HG03575 (cell line): ENCODE data around the gene DLX5.
"Not testable (repeated sequence)": the region's sequence is repeated elsewhere in the genome, so short reads cannot be mapped to it uniquely, and the experiment has no call there.

Experiments used
- ATAC-seq: cut with Tn5 transposase; IDR thresholded peaks from one replicate; pipeline ENCODE4 v1.9.1; 2021; ENCODE audit not compliant: unreplicated experiment, insufficient number of reproducible peaks, low FRiP score; ENCODE audit errors: extremely low read depth

DLX5 gene

DNA sequence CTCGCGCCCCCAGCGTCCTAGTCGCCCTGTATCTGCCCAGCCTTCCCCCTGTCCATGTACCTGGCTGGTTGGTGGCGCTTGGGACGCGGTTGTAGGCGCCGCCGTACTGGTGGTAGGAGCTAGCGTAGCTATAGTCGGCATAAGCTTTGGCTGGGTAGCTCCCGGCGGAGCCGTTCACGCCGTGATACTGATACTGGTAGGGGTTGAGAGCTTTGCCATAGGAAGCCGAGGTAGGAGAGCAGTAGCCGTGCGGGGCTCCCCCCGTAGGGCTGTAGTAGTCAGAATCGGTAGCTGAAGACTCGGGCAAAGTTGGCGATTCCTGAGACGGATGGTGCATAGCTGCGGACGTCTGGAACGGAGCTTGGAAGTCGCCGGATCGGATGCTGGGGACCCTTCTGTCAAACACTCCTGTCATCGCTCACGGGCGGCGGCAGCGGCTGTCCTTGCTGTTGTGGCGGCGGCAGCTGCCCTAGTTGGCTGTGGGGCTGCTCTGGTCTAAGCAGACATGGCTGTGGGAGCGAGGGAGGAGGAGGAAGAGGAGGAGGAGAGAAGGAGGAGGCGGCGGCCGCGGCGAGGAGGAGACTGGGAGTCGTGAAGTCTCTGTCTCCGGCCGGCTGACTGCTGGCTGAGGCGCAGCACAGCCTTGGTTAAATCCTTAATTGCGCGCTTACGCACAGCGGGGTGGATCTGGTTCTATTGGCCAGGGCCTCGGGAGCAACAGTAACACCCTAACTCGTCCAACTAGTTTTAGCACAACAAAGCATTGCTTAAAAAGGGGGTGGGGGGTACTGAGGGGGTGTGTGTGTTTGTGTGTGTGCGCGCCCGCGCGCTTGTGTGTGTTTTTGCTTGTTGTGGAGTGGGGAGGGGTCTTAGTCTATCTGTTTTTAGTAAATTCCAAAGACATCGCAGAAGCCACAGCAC is at the start of gene DLX5:
TSS of gene DLX5 (minus strand) at position 623 of the 921 bp plus-strand sequence. CDS start at position 415, 208 bp downstream.
- ATAC-seq, result no peak

DNA sequence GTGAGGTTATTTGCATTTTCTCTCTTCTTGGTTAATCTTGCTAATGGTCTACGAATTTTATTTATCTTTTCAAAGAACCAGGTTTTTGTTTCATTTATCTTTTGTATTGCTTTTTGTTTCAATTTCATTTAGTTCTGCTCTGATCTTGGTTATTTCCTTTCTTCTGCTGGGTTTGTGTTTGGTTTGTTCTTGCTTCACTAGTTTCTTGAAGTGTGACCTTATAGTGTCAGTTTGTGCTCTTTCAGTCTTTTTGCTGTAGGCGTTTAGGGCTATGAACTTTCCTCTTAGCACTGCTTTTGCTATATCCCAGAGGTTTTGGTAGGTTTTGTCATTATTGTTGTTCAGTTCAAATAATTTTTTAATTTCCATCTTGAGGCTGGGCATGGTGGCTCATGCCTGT is 47.4 kb upstream of the DLX5 start:
- not testable (repeated sequence) for ATAC-seq

DNA sequence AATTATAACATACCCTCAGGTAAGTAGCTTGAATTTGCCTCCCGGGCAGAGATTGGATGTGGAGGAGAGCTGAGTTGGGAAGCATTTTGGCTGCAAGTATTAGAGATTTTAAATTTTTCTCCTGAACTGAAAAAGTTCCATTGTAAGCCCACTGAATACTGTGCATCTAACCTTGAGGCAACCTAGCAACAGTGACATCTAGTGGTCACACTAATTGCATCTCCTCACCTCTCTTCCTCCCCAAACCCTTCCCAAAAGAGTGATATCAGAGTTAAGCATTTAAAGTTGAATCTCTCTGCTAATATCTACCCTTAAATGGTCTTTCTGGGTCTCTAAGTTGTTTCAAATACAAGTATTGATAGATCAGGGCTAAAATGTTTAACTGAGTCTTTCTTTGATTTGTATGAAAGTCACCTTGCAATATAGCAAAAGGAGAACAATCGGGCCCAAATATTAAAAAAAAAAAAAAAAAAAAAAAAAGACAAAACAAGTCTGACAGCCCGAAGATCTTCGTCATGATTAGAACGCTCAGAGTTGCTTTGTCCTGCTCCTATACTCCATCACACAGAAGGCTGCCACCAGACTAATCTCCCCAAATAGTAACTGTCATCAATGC is 40.4 kb upstream of the DLX5 start:
- no peak for ATAC-seq

DNA sequence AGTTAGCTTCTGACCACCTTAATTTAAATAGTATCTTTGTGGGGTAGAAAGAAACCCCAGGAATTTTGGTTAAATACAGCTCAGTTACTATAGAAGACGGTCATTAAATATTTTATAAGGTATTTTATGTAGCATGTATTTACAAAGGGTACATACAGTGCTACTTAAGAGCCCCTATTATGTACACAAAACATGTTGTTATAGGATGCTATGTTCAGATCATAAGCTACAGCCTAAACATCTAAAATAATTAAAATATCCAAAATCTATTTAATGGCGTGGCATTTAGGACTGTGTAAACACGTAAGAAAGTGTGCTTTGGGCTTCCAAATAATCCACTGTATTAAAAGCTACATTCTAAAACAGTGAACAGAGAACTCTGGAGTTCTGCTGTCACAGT is 39.4 kb upstream of the DLX5 start:
- no peak for ATAC-seq

DNA sequence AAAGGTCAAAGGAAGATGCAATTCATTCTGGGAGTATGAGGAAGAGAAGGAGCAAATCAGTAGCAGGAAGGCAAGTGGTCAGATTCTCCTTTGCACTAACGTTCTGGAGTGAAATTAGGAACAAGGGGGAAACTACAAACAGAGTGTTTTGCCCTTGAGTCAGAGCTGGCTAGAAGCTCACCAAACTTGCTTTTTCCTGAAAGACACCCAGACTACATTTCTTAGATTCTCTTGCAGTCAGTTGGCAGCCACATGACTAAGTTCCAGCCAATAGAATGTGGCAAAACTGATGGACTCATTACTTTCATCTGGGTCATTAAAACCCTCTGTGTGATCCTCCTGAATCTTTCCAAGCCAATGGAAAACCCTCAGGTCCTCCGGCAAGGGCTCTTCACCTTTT is 18.6 kb upstream of the DLX5 start:
- ATAC-seq, result no peak

DNA sequence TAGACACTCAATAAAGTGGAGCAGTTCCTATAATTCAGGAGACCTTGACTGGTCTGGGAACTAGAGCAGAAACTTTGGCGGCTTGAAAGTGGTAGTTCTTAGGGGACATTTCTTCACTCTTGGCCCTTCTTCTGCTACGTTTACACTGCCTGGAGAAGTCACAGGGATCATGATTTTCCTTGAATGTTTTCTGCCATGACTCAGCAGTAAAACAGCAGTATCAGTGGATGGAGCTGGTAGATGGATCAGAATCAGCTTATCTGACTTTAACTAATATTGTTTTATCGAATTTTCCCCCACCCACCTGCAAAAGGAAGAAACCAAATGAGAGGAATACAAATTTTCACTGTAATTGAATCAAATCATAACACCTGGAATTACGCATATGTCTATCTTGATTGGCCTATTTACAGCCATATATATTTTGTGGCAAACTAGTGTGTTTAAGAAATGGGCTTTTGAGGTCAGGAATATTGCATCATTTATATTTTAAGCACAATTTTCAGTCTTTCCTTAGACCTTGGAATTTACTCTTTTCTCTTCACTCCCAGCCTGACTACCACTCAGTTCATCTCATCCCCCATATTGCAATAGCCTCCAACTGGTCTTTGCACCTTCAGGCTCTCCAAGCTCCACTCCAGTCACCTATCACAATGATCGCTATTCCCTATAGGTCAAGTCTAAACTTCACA is 14.9 kb upstream of the DLX5 start:
- no peak for ATAC-seq

DNA sequence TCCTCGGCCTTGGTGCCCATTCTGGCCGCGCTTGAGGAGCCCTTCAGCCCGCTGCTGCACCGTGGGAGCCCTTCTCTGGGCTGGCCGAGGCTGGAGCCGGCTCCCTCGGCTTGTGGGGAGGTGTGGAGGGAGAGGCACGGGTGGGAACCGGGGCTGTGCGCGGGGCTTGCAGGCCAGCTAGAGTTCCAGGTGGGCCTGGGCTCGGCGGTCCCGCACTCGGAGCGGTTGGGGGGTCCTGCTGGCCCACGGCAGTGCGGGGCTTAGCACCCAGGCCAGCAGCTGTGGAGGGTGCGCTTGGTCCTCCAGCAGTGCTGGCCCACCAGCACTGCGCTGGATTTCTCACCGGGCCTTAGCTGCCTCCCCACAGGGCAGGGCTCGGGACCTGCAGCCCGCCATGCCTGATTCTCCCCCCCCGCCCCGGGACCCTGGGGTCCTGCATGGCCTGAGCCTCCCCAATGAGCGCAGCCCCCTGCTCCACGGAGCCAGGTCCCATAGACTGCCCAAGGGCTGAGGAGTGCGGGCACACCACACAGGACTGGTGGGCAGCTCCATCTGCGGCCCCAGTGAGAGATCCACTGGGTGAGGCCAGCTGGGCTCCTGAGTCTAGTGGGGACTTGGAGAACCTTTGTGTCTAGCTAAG is 9.7 kb upstream of the DLX5 start:
- not testable (repeated sequence) for ATAC-seq

DNA sequence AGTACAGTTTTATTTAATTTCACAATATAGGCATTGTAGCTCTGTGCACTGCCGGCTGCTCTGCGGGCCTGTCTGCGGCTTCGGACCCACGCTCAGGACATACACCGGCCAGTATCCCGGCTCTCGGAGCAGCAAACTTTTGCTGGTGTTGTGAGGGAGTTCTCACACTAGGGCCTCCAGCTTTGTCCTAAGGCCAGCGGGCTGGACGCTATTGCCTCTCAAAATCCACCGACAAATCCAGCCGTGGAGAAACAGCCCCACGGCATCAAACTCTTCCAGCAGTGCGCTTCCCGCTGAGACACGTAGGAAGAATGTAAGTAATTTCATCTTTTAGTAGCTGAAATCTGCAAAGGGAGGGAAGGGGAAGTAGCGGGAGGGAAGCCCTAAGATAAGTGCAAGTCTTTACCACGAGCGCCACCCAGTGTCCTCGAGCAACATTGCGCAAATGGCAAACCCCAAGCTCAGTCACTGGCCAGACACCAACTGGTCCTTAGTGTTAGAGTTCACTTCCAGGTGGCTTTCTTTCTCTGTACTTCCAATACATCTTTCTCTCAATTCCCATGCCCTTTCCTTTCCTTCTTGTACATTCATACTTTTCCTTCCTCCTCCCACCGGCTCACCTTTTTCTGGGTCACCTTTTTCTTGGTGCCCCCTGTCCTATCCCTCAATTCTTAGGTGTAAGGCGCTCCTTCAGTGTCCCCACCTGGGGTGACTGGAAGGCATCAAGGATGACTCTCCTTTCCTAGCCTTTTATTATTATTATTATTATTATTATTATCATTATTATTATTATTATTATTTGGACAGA is 3.0 kb upstream of the DLX5 start:
- no peak for ATAC-seq

DNA sequence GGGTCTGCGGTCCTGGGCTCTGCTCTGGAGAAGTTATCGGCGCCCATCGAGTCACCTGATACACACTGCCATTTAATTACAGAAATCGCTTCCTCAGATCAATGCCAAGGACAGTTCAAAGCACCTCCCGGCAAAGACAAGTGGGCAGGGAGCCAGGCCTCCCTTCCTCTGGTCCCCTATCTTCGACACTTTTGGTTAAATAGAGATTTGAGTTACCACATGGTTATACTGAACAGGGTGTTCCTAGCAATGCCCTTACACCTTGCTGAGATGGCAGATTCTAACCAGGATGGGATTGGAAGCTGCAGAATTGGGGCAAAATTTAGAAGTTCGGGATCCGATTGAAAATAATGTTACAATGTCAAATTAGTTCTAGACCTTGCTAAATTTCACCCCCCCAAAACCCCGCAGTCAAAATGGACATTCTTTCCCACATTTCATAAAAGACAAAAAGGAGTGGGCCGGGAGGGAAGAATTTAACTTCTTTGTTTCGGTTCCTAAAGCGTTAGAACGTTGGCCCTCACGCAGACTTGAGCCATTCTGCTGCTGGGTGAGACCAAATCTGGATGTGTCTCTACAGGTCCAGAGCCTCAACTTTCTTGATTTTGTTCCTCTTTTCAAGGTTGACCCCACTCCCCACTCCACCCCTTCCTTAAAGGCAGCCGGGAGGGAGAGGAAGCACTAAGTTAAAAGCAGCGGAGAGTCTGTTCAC is 2.2 kb upstream of the DLX5 start:
- no peak for ATAC-seq

DNA sequence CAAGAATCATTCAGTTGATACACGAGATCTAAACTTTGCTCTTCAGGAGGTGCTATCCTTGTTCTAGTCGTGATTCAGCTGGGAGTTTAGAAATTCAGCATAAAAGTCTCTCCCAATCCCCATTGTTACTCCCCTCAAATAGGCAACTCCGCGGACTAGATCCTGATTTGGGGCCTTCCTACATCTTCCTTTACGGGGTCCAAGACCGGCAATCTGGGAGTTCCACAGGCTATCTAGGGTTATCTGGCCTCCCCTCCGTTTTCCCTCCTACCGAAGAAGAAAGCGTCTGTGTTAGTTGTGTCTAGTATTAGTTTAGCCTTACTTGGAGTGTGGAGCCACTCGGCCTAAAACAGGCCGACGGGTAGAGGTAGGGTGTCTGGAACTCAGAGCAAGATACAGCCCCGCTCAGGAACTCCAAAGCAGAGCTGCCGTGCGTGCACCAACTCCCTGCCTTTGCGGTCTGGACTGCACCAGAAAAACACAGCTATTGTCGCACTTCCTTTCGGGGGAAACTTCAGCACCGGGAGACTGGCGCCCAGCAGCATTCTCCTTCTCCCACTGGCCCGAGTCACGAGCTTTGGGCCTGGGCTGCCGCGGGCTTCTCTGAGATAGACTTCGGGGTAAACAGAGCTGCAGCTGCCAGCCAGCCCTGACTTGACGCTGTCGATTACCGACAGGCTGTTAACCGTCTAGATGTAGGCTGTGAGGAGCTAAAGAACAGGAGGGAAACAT is 1.5 kb upstream of the DLX5 start:
- ATAC-seq, result no peak

DNA sequence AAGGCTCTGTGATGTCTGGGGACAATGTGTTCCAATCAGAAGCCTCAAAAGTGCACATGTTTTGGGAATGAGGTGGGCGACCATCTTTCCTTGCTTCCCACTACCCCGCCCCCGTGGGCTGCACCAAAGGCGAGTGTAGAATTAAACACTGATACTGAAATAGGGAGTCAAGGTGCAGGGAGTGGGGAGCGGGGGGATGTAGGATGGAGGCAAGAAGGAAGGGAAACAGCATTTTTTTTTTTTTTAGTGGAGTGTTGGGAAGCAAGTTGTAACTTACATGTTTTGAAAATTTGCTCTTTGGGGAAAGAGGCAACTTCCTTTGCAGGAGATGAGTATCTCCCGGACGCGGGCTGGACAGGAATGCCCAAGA is 484 bp upstream of the DLX5 start:
- ATAC-seq, result no peak

DNA sequence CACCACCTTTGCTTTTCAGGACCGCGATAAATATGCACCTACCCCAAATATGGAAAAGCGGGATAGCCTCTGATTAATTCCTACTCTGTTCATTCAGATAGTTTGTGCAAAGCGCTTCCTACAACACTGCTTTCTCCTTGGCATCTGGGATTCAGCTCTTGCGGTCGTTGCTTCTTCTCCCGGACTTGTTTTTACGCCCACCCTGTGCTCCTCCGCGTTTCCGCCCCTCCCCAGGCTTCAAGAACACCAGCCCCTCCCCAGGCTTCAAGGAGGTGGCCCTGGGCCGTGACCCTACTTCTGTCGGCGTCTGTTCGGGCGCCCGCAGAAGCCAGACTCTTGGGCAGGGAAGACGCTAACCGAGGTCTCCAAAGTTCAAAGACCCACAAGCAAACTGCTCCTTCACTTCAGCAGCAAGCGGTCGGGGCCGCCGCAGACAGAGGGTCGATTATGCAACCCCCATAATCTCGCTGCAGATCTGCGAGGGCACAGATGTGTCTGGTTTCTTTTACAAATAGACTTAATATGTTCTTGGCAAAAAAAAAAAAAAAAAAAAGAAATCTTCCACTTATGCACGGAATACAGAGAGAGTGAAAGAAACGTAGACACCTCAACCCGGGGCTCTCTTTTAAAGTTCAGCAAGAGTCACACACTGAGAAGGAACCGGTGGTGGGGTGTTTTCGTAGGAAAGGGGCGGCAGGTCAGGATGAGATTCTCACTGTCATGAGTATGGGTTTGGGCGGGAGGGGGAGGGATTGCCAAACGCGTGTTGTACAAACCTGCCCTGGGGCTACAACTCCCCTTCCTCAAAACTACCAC is 1.9 kb downstream of the DLX5 start:
- no peak for ATAC-seq

DNA sequence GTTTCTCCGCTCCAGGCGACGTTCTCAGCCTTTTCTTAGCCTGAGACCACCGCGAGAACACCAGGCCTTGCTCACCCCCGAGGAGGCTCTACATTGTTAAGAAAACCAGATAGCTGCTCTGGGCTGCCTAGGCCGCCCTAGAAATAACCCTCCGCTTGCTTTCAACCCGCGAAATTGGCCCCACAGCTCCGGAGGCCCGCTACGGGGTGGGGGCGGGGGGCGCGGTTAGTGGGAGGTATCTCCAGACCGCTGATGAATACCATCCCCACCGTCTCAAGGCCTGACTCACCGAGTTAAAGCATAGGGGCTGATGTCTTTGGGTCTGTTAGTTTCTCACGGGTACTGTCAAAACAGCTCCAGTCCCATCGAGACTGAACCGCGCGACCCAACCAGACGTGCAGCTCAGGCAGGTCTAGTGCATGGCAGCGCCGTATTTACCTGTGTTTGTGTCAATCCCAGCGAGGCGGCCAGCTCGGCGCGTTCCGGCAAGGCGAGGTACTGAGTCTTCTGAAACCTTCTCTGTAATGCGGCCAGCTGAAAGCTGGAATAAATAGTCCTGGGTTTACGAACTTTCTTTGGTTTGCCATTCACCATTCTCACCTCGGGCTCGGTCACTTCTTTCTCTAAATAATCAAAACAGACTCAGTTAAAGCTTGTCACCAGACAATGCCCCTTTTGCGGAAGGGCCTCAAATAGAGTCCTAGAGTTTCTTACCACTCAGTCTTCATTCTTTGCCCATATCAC is 2.7 kb downstream of the DLX5 start:
- ATAC-seq, result no peak

DNA sequence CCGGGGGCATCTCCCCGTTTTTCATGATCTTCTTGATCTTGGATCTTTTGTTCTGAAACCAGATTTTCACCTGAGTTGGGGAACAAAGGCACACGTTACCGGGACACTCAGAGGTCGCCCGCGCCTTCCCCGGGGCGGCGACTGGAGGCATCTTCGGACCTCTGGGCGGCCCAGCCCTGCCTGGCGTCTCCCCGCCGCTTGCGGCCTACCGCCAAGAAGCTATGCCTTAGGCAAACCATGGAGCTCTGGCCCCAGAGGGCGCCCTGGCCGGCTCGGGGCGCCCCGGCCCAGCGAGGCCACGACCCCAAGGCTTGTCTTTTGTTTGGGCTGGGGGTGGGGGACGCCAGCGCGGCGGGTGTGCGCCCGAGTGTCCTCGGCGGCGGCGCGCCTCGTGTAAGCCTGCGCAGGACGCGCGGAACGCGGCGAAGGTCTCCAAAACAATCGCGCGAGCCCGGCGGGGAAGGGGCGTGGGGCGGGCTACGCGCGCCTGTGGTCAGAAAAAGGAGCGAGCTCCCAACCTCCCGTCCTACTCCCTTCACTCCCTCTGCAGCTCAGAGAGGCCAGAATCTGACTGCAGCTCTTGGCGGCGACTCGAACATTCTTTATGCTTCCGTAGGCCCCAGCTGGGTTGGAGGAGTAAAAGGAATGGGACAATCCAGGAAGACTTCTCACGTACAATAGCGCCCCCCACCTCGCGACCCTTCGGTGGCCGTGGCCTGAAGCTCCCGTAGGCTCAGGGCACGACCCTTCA is 3.5 kb downstream of the DLX5 start:
- no peak for ATAC-seq

DNA sequence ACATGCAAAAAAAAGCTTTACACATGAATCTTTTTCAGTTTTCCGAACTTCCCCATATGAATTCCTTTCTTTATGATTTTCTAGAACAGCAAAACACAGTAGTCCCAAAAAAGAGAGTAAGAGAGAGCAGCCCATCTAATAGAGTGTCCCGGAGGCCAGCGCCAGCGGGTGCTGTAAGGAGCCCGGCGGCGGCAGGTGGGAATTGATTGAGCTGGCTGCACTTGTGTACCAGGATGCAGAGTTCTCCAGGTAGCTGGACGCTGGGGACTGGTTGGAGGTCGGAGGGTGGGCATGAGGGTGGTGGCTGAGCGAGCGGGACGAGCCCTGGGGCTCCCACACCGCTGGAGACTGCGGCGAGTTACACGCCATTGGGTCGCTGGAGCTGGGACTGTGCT is 4.0 kb downstream of the DLX5 start:
- no peak for ATAC-seq
